NCI-H82 treated with DMSO at 0.1 percent for 48 hours (cell line): ENCODE measurements around the gene VIL1.

Source experiments
- DNase-seq: peaks from one replicate; lab custom pipeline; 2025; ENCODE audit not compliant: unreplicated experiment; lab: John Stamatoyannopoulos, UW

Gene VIL1

DNA sequence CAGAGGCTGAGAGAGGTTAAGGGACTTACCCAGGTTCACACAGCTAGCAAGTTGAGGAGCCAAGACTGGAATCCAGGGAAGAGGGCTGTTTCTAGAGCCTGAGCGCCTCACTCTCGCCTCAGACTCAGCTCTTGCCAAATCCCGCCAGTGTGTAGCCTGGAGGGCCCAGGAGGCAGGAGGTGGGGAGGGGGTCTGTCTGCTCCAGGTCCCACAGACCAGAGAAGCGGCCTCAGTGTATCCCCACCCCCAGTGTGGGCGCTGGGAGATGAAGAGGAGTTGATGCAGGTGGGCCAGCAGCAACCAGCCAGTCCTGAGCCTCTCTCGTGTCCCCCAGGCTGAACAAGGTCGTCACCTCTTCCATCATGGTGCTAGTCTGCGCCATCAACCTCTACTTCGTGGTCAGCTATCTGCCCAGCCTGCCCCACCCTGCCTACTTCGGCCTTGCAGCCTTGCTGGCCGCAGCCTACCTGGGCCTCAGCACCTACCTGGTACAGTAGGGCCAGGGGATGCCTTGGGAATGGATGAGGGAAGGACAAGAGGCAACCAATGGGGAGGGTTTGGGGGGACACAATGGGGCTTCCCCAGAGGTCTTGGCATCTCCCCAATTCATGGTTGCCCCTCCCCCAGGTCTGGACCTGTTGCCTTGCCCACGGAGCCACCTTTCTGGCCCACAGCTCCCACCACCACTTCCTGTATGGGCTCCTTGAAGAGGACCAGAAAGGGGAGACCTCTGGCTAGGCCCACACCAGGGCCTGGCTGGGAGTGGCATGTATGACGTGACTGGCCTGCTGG, 24.4 kb upstream of the VIL1 start:
- no peak for DNase-seq

DNA sequence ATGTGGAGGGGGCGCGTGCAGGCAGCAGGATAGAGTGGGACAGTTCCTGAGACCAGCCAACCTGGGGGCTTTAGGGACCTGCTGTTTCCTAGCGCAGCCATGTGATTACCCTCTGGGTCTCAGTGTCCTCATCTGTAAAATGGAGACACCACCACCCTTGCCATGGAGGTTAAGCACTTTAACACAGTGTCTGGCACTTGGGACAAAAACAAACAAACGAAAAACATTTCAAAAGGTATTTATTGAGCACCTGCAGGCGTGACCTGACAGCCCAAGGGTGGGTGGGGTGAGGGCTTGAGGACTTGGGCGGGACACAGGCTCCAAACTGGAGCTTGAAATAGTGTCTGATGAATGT, 23.9 kb upstream of the VIL1 start:
- no peak for DNase-seq

DNA sequence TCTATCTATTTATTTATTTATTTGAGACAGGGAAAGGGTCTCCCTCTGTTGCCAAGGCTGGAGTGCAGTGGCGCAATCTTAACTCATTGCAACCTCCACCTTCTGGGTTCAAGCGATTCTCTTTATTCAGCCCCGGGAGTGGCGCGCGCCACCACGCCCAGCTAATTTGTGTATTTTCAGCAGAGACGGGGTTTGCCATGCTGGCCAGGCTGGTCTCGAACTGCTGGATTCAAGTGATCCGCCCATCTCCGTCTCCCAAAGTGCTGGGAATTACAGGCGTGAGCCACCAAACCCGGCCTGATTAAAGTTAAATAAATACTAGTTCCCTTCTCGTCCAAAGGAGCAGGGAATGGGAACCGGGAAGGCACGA, 23.5 kb upstream of the VIL1 start:
- DNase-seq: no peak

DNA sequence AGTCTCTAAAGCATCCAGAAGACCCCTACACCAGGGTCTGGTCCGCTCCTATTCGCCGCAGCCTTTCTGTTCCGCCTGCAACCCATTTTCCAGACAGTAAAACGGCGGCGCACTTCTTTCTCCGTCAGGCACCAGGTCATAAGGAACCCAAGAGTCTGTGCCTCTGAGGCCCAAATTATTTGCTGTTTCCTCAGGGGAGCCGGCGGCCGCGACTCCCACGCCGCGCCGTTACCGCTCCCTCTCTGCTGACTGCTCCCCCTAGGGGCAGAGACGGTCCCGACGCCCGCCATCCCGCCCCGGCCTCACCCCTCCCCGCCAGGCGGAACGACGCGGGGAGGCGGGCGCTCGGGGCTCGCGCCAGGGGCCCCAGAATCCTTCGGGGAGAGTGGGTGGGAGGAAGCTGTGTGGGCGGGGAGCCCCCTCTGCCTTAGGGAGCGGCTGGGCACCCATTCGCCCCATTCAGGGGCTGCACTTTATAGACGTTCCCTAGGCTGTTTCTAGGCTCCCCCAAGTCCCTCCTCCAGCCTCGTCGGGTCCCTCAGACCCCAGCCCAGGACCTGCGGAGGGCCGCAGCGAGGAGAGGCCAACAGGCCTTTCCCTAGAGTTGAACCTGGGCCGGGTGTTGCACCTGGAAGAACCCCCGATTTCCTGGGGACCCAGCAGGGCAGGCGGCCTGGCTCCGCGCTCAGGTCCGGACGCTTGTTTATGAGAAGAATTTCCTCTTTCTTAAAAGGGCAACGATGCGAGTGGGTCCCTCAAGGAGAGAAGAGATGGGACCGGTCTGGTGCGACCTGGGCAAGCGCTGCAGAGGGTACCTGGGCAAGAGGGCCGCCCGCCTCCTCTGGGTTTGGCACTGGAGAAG, 22.9 kb upstream of the VIL1 start:
- peak; percentile 84 for DNase-seq

DNA sequence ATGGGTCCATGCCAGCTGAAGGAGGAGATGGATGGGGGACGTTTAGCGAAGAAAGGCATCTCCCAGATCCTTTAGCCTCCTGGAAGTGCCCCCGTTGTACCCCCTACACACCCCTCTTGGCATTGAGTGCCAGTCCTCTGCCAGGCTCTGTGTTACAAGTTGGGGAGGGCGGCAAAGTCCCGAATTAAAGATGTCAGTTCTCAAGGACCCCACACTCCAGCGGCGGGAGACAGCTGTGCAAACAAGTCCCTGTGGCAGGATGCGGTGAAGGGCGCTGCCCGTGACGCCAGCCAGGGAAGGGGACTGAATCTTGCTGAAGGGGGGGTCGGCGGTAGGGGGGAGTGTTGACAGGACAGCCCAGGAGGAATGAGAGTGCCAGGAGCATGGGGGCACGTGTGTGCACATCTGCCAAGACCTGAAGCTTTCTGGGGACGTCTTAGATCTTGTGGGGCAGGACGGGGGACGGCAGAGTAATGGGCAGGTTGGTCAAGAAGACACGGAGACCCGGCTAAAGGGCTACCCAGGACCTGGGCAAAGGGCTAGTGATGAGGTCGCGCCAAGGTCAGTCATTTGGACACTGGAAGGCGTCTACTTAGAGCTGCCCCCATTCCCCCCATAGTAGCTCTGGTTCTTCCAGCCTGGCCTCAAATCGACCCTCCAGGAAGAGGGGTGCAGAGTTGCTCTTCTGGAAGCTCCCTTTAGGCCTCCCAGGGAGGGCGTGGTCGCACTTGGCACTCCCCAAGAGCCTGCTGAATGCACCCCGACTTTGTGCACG, 22.0 kb upstream of the VIL1 start:
- DNase-seq: no peak

DNA sequence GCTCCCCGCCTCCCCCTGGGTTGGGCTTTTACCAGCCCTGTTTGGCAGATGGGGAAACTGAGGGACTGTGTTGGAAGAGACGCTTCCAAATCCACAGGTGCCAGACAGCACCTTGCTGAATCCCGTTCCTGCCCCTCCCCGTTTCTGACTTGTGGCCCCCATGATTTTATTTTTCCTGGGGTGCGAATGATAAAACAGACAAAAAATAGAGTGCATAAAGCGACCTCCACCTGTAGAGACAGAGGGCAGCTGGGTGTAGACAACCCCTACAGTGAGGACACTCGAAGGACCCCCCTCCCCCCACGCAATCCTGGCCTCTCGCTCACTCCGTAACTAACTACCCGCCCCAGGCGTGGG, 21.5 kb upstream of the VIL1 start:
- no peak for DNase-seq

DNA sequence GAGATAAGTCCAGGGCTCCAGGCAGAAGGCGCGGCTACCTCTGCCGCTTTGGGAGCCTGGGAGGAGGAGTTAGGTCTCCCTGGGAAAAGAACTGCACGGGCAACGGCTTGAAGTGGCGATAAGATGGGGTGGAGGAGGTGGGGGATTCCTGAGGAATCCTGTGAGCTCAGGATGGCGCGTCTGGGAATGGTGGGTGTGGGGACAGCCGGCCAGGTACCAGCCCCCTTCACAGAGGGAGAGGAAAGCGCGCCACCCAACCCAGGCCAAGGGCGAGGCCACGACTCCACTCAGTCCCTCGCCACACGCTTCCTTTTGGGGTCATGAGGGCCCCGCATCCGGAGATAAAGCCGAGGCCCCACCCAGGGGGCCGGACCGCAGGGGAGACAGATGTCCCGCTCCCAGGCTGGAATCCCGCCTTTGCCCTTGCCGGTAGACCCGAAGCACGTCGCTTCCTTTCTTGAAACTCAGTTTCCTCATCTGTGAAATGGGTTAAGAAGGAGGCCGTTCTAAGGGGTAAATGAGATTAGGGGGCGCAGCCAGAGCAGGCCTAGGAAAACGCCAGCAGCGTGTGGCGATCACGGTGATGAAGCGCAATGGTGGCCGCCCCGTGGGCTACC, 21.0 kb upstream of the VIL1 start:
- DNase-seq: peak; percentile 40

DNA sequence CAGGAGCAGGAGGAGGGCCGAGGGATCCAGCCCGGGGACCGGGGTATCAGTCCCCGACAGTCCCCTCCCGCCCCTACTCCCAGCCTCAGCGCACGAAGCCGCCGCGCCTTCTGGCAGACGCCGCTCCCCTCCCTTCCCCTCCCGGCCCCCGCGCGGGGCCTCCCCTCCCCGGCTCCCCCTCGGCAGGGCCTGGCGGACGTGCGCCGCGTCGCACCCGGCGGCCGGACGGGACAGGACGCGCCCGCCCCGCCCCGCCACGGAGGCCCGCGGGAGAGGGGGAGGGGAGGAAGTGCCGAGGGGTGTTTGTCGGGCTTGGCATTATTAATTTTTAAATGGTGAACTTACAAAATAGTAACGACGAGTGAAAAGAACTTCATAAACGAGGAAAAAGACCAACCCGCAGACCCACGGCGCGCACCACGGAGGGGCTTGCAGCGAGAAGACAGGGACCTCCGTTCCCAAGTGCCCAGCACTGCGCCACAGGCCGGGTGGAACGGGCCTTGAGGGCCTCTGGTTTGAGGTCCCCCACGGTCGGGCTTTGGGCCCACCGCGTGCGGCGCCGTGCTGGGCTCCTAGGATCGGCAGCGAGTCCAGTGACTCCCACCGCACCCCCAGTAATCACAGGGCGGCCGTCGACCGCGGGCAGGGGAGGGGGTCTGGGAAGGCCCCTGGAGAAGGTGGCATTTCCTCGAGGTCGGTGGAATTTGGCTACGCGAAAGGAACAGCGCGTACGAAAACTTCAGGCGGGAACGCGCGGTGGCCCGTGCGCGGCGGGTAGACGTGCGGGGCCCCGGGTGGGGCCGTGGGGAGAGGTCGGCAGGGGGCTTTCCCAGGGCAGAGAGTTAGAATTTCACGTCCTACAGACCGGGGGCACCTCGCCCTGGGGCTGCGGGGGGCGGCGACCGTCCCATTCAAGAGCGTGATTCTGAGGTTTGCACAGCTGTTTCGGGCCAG, 20.2 kb upstream of the VIL1 start:
- no peak for DNase-seq

DNA sequence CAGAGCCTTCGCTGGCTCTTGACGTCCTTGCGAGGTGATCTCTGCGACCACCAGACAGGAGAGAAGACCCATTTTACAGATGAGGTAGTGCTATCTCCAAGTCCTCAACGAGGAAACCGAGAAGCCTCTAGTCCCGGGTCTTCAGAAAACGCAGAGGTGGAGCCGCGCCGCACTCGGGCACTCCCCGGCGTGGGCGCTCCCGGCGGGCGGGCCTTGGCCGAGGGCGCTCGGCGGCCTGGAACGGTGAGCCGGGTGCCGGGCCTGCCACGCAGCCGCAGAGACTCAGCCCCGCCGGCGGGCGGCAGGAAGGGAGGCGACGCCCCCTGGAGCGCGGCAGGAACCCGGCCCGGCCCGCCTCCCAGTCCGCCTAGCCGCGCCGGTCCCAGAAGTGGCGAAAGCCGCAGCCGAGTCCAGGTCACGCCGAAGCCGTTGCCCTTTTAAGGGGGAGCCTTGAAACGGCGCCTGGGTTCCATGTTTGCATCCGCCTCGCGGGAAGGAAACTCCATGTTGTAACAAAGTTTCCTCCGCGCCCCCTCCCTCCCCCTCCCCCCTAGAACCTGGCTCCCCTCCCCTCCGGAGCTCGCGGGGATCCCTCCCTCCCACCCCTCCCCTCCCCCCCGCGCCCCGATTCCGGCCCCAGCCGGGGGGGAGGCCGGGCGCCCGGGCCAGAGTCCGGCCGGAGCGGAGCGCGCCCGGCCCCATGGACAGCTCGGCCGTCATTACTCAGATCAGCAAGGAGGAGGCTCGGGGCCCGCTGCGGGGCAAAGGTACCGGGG, 19.3 kb upstream of the VIL1 start, which contains the start of gene CTDSP1:
TSS of gene CTDSP1 (plus strand) at position 478 of the 776 bp plus-strand sequence. CDS start at position 701, 223 bp downstream.
- peak; percentile 81 for DNase-seq

DNA sequence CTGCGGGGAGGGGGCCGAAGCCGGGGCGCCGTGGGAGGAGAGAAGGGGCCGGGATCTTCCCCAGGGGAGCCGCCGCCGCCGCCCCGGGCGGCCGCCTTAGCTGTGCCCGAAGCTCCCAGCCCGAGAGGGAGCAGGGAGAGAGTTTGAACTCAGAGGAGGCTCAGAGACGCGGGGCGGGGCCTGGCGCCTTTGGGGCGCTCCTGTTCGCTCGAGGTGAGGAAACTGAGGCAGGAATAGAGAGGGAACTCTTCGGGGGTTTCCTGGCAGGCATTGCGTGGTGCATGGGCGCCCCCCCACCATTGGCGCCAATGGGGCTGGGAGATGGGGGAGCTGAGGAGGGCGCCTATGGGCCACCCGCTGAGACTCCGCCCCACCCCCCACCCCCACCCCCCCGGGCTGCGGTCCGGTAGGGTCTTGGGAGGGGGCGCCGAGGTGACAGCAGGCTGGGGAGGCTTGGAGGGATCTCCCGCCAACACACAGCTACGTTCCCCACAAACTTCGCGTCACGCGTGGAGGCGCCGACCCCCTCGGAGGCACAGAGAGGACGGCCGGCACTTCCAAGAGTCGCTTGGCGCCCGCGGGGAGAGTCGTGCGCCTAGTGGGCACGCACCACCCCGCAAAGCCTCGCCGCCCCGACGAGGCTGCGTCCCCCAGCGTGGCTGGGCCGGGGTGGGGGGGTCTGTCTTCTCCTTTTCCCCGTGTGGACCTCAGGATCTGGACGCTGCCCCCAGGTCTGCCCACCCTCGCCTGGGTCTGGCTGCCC, 18.6 kb upstream of the VIL1 start:
- DNase-seq: no peak

DNA sequence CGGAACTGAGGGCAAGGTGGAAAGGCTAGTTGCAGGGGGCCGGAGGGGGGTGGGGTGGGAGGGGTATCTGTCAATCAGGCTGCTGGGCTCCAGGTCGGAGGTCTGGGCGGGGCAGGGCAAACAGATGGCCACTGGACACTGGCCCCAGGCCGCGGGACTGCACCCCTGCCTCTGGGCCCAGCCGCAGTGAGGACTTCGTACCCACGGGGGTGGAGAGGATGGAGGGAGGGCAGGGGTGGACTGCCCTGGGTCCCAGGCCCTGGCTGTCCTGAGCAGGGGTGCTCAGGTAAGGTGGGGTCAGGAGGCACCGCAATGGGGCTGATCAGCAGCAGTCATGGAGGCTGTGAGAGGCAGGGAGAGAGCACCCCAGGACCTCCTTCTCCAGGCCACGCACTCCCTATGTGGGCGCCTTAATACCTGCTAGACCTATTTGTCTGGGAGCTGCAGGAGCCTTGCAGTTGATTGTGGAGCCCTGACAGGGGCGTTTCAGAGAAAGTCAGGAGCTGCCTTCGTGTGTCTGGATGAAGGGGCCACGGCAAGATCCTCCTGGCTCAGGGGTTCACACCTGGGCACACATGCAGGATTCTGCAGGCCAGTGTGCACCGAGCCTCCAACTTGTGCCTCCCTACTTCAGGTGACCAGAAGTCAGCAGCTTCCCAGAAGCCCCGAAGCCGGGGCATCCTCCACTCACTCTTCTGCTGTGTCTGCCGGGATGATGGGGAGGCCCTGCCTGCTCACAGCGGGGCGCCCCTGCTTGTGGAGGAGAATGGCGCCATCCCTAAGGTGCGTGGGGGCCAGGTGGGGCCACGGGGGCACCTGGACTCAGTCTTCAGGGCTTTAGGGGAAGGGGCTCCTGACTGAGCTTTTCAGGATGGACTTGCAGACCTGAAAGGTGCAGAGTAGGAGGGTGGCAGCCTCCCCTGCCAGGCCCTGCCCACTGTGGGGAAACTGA, 17.7 kb upstream of the VIL1 start:
- DNase-seq: no peak

DNA sequence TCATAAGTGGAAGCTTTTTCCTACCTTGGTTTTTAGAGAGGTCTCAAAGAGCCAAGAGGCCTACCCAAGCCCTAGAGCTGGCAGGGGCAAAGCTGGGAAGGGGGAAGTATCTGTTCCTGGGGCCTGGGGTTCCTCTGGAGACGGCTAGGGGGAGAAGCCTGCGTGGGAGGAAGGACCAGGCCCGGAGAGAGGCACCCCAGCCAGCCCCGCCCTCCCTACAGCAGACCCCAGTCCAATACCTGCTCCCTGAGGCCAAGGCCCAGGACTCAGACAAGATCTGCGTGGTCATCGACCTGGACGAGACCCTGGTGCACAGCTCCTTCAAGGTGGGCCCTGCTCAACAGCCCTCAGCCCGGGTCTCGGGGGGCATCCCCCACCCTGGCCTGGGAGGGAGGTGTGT, 17.0 kb upstream of the VIL1 start:
- DNase-seq: no peak

DNA sequence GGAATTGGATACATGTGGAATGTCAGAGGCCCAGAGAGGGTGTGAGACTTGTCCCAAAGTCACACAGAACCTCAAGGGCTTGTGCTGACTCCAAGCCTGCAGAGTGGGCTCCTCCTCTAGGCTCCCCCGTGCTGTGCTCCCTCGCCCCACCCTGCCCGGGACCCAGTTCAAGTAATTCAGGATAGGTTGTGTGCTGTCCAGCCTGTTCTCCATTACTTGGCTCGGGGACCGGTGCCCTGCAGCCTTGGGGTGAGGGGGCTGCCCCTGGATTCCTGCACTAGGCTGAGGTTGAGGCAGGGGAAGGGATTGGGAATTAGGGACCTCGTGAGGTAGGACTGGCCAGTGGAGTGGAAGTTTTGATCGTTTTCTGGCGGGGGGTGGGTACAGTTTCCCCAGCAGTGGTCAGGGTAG, 16.4 kb upstream of the VIL1 start:
- DNase-seq: no peak

DNA sequence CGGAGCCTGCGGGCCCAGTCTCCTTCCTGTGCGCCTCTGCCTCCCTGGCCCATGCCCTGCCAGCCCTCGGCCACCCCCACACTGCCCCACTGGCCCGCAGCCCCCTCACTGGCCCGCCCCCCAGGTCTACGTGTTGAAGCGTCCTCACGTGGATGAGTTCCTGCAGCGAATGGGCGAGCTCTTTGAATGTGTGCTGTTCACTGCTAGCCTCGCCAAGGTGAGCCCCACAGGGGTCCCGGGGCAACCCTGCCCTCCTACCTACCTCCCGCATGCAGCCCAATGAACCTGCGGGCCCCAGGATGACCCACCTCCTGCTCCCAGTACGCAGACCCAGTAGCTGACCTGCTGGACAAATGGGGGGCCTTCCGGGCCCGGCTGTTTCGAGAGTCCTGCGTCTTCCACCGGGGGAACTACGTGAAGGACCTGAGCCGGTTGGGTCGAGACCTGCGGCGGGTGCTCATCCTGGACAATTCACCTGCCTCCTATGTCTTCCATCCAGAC, 16.0 kb upstream of the VIL1 start:
- DNase-seq: no peak

DNA sequence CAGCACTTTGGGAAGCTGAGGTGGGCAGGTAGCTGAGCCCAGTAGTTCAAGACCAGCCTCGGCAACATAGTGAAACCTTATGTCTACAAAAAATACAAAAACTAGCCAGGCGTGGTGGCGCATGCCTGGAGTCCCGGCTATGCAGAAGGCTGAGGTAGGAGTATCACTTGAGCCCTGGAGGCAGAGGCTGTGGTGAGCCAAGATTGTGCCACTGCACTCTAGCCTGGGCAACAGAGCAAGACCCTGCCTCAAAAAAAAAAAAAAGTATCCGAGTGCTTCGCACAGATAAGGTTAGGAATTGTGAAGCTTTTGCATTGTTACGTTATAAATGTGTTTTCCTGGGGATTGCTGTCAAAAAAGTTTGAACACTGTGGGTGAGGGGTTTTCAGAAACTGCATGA, 15.1 kb upstream of the VIL1 start:
- DNase-seq: no peak

DNA sequence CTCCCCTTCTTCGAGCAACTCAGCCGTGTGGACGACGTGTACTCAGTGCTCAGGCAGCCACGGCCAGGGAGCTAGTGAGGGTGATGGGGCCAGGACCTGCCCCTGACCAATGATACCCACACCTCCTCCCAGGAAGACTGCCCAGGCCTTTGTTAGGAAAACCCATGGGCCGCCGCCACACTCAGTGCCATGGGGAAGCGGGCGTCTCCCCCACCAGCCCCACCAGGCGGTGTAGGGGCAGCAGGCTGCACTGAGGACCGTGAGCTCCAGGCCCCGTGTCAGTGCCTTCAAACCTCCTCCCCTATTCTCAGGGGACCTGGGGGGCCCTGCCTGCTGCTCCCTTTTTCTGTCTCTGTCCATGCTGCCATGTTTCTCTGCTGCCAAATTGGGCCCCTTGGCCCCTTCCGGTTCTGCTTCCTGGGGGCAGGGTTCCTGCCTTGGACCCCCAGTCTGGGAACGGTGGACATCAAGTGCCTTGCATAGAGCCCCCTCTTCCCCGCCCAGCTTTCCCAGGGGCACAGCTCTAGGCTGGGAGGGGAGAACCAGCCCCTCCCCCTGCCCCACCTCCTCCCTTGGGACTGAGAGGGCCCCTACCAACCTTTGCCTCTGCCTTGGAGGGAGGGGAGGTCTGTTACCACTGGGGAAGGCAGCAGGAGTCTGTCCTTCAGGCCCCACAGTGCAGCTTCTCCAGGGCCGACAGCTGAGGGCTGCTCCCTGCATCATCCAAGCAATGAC, 14.4 kb upstream of the VIL1 start:
- no peak for DNase-seq
